ENCODE results near the gene ABLIM3.

Gene ABLIM3

DNA sequence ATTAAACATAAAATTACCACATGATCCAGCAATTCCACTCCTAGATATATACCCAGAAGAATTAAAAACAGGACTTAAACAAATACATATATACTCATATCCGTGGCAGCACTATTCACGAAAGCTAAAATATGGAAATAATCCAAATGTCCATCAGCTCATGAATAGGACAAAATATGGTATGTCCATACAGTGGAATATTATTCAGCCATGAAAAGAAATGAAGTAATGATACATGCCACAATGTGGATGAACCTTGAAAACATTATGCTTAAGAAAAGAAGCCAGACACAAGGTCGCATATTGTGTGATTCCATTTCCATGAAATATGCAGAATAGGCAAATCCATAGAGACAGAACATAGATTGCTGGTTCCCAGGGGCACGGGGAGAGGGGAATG lies 105.6 kb downstream of the ABLIM3 start:
- TF ChIP-seq GATA3 (IDR thresholded peaks at IDR 0.05; ENCODE audit: low read depth, low read length) (no peak), GATA2 (IDR thresholded peaks at IDR 0.05; ENCODE audit: low read depth, low read length) (no peak)

DNA sequence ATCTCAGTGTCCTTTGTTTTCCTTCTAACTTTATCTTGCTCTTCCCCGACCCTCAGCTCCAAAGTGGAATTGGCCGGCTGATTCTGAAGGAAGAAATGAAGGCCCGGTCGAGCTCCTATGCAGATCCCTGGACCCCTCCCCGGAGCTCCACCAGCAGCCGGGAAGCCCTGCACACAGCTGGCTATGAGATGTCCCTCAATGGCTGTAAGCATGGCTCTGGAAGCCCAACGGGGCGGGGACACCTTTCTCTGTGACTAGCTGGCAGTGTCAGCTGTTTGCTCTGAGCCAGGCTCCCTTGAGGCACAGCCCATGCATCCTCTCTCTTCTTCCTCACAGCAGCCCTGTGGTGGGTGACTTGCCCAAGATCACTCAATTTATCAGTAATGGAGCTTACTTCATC lies 106.4 kb downstream of the ABLIM3 start:
- TF ChIP-seq GATA2 (IDR thresholded peaks at IDR 0.05; ENCODE audit: low read depth, low read length) (no peak), GATA3 (IDR thresholded peaks at IDR 0.05; ENCODE audit: low read depth, low read length) (no peak)

DNA sequence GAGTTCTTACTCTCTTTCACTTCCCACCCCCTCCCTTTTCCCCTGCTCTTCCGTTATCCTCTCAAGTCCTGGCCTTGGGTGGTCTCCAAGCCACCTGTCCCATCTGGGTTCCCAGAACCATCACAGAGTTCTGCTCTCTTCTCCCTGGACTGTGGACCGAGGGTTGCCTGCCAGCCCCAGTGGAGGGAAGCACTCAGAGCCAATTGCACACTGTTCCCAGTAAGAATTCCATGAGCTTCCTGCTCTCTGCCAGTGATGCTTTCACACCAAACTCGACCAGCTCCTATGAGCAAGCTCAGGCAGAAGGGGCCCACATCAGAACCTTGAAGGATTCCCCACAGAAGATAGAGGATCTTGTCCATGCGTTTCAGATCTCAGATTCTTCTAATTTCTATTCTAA lies 110.3 kb downstream of the ABLIM3 start:
- TF ChIP-seq GATA3 (IDR thresholded peaks at IDR 0.05; ENCODE audit: low read depth, low read length) = no peak
- TF ChIP-seq GATA2 (IDR thresholded peaks at IDR 0.05; ENCODE audit: low read depth, low read length) = no peak

DNA sequence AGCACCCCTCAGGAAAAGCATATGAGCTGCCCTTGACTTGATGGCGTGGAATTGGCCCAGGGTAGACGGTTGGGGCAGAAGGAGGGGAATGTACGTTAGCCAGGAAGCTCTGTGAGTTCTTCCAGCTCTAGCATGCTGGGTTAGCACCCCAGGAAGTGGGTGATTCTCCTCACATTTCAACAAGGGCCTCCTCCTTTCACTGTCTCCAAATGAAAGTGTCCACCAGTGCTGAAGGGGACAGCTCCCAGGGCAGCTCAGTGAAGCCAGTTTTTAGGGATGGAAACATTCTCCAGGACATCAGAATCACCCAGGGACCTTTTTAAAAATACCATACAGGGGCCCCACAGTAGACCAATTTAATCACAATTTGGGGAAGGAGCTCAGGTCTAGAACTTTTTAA lies 113.2 kb downstream of the ABLIM3 start:
- TF ChIP-seq GATA2 (IDR thresholded peaks at IDR 0.05; ENCODE audit: low read depth, low read length) (no peak), GATA3 (IDR thresholded peaks at IDR 0.05; ENCODE audit: low read depth, low read length) (no peak)

DNA sequence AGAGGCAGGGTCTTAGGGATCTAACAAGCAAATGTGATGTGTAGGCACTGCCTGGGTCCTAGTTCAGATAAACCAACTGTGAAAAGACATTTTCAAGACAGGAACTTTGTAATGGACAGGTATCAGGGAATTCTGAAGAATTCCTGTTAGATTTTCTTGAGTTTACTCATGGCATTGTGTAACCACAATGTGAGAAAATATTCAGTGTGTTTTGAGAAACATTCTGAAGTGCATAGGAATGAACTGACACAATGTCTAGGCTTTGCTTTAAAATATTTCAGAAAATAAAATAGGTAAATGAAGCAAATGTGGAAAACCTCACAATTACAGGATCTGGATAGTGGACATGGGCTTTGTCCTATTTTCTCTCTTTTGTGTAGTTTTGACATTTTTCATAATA lies 115.2 kb downstream of the ABLIM3 start:
- TF ChIP-seq GATA3 (IDR thresholded peaks at IDR 0.05; ENCODE audit: low read depth, low read length) (no peak), GATA2 (IDR thresholded peaks at IDR 0.05; ENCODE audit: low read depth, low read length) (no peak)

DNA sequence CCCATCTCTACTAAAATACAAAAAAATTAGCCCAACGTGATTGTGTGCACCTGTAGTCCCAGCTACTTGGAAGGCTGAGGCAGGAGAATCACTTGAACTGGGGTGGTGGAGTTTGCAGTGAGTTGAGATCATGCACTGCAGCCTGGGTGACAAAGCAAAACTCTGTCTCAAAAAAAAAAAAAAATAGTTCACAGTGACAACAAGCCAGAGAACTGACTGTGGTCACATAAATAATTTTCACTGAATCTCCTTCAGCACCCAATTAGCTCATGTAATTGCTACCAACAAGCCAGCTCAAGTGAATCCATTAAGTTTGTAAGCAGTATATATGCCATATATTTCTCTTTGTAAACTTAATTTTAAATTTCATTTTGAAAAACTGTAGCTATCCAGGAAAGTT lies 115.8 kb downstream of the ABLIM3 start:
- TF ChIP-seq GATA2 (IDR thresholded peaks at IDR 0.05; ENCODE audit: low read depth, low read length) = no peak

DNA sequence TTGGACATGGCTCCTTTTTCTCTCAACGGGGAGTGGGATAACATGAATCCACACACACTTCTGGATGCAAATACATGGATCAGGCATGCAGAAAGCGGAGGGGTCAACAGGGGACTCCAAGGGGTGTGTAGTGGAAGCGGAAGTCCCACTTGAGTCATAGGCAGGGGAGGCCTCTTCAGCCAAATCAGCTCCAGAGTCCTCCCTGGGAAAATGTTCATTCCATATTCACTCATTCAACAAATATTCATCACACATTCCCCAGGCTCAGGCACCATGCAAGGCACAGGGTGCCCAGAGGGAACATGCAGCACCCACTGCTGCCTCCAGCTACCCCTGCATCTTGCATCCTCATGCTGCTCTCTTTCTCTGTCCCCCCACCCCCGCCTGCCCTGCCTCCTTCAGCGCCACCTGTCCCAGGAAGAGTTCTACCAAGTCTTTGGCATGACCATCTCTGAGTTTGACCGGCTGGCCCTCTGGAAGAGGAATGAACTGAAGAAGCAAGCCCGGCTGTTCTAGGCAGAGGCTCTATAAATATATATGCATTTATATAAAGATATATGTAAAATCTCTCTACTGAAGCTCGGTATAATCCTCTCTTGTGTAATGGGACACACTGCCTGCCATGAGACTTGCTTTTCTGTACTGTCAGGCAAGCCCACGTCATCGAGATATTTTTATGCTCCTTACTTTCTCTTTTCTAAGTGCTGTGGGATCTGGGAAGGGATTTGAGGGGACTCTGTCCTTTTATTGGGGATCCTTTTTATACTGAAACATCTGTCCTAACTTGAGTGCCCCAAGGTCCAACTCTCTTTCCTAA lies 116.8 kb downstream of the ABLIM3 start:
- TF ChIP-seq GATA2 (IDR thresholded peaks at IDR 0.05; ENCODE audit: low read depth, low read length) (no peak), GATA3 (IDR thresholded peaks at IDR 0.05; ENCODE audit: low read depth, low read length) (no peak)

DNA sequence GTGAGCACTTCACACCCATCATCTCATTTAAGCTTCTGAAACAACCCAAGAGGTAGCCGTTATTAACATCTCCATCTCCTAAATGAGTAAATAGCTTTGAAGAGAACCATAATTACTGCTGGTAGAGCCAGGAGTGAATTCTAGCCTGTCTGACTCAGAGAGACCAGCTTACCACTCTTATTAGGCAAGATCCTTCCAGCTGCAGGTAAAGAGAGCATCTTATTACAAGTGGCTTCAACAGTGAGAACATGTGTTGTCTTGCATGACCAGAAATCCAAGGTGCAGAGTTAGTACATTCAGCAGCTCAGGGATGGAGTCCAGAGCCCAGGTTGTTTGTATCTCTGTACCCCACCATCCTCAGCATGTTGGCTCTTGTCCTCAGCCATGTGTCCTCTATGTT lies 119.5 kb downstream of the ABLIM3 start:
- TF ChIP-seq GATA3 (IDR thresholded peaks at IDR 0.05; ENCODE audit: low read depth, low read length) (no peak), GATA2 (IDR thresholded peaks at IDR 0.05; ENCODE audit: low read depth, low read length) (no peak)

DNA sequence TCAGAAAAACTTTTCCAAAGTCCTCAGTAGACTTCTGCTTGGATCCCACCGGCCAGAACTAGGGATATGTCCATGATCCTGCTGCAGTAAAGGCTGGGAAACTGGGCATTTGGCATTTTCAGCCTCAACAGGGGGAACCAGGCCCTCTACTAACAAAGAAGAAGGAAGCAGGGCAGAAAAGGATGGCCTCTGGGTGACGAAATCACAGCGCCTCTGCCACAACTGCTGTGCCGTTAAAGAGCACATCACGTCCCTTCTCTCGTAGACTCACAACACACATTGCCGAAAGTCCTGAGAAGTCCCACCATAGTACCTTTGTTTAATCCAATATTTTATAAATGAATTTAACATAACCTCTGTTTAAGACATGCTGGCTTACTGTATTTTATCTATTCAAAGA lies 120.0 kb downstream of the ABLIM3 start:
- no peak for TF ChIP-seq GATA2 (IDR thresholded peaks at IDR 0.05; ENCODE audit: low read depth, low read length)
- TF ChIP-seq GATA3 (IDR thresholded peaks at IDR 0.05; ENCODE audit: low read depth, low read length) = no peak

DNA sequence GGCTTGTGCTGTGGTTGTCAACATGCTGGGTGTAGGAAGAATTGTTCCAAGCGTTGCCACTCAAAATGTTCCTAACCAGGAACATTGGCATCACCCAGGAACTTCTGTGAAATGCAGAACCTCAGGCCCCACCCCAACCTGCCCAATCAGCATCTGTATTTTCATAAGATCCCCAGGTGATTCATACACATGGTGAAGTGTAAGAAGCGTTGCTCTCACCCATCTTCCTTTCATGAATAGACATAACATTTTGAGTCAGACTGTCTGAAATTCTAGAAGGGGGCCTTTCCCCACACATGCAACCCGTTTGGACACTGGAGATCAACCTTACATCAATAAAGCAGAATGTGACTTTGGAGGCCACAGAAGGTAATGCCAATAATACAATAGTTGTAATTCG lies 121.0 kb downstream of the ABLIM3 start:
- no peak for TF ChIP-seq GATA3 (IDR thresholded peaks at IDR 0.05; ENCODE audit: low read depth, low read length)
- no peak for TF ChIP-seq GATA2 (IDR thresholded peaks at IDR 0.05; ENCODE audit: low read depth, low read length)

DNA sequence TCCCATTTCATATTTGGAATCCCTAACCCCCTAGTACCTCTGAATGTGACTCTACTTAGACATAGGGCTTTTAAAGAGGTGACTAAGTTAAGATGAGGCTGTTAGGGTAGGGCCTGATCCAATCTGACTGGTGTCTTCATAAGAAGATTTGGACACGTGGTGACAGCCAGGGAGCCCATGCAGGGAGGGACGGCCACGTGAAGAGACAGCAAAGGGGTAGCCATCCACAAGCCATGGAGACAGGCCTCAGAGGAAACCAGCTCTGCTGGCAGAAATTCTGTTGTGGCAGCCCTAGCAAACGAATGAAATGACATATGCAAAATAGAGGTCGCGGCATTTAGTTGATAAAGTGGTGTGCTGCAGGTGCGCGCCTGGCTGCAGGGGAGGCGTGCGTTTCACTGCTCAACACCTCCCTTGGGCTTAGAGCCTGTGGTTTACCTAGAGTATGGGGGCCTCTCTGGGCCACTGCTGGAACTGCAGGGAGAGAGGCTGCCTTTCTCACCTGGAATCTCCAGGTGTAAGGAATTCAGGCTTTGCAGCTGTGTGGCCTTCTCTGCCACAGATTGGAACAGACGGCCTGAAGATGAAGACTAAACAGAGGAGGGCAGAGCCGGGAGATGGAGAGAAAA lies 123.3 kb downstream of the ABLIM3 start:
- TF ChIP-seq GATA2 (IDR thresholded peaks at IDR 0.05; ENCODE audit: low read depth, low read length) (no peak), GATA3 (IDR thresholded peaks at IDR 0.05; ENCODE audit: low read depth, low read length) (no peak)

DNA sequence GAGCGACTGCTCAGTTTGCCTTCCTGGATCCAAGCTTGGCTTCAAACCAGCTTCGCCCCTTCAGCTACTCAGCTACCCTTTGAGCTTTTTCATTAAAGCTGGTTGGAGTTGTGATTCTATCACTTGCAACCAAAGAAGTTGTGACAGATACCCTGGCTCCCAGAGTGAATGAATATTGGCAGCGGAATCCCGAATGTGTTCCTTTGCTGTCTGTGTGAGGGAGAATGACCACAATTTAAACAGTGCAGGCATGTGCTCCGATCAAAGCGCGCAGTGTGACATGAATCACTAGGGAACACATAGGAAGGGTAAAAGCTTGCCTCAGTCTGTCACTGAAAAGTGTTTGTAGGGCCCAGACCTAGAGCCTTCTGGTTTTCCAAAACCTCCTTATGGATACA lies 123.8 kb downstream of the ABLIM3 start:
- TF ChIP-seq GATA3 (IDR thresholded peaks at IDR 0.05; ENCODE audit: low read depth, low read length) = no peak
- no peak for TF ChIP-seq GATA2 (IDR thresholded peaks at IDR 0.05; ENCODE audit: low read depth, low read length)

DNA sequence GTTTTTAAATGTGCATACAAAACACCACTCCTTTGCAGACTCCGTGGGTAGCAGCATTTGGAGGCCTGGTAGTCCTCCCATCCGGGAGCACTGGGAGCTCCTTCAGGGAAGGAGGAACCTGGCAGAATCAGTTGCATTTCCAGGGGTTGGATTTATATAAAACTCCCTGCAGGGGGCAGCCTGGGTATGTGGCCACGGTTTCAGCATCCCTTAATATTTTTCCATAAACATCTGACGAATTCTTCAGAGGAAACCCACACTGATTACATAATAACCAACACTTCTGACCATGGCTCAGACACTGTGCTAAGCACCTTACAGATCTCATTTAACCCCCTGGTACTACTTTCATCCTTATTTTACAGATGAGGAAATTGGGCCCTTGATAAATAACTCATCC lies 124.3 kb downstream of the ABLIM3 start:
- no peak for TF ChIP-seq GATA2 (IDR thresholded peaks at IDR 0.05; ENCODE audit: low read depth, low read length)
- no peak for TF ChIP-seq GATA3 (IDR thresholded peaks at IDR 0.05; ENCODE audit: low read depth, low read length)

DNA sequence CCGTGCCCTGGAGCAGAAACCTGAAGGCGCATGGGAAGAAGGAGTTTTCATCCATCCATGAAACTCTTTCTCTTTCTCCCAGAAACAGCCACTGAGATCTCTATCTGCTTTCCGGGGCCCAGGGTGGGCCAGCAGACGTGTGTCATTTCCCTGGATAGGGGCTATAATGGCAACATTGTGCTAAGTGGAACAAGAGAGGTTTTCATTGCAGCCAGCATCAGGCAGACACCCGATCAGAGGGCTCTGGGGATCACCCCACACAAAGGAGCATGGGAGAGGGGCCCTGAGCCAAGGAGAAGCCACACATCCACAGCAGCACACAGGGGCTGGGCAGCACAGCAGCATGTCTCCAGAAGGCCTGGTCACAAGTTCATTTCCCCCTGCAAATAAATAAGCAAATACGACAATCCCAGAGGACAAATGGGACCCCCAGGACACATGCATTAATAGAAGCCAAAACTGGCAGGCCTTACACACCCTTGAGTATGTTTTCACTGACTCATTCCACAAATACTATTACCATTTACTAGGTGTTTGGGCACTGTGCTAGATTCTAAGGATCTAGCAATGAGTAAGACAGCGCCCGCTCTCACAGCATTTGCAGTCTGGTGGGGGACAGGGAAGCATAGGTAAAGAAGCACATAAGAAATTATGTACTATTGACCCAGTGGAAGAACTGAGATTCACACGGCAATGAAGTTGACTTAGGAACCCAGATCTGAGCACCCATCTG lies 126.1 kb downstream of the ABLIM3 start:
- TF ChIP-seq GATA3 (IDR thresholded peaks at IDR 0.05; ENCODE audit: low read depth, low read length) (no peak), GATA2 (IDR thresholded peaks at IDR 0.05; ENCODE audit: low read depth, low read length) (no peak)

All from SH-SY5Y (cell line).